Measurements from ENCODE around the gene USP25.
A peak's percentile ranks its signal among the peaks of the same experiment; 100 is the strongest.

Gene USP25

GRCh38 chr21:15797577-15798363, 68.0 kb downstream of the USP25 start:
- TF ChIP-seq EZH2 (IDR thresholded peaks at IDR 0.05; ENCODE audit: borderline replicate concordance, low read depth, low read length, severe bottlenecking) (no peak), CTCF (IDR thresholded peaks at IDR 0.05; ENCODE audit: borderline replicate concordance, extremely low read depth, low read length, poor library complexity, severe bottlenecking) (no peak)
- Histone ChIP-seq H3K9ac (ENCODE audit: low read depth, low read length) (no peak overlapping the region), H3K27ac (ENCODE audit: low read length) (no peak overlapping the region), H3K36me3 (ENCODE audit: insufficient read depth, low read length) (peaks cover 15% of the 10 kb centered on the region; the same call in 1 of the 2 replicates), H3K4me2 (ENCODE audit: insufficient read depth, low read length) (no peak overlapping the region), H3K4me1 (ENCODE audit: insufficient read depth, low read length) (0 out of 2 replicates have a peak, but pooled peaks cover 3% of the 10 kb centered on the region), H4K20me1 (ENCODE audit: insufficient read depth, low read length) (peaks cover 3% of the 10 kb centered on the region; the same call in 1 of the 2 replicates), H3K4me3 (ENCODE audit: low read depth in 1 of 2, low read length in 2 of 2) (no peak overlapping the region), H3K79me2 (ENCODE audit: insufficient read depth, low read length) (no peaks in the 10 kb centered on the region), H2AFZ (ENCODE audit: low read depth, low read length) (no peak overlapping the region), H3K9me3 (ENCODE audit: insufficient read depth, low read length, severe bottlenecking) (no peaks in the 10 kb centered on the region), H3K27me3 (ENCODE audit: insufficient read depth, low read length, poor library complexity) (no peaks in the 10 kb centered on the region)
- ATAC-seq (ENCODE audit: insufficient read depth, low read depth) (peak; percentile 68), DNase-seq (no peak)

DNA sequence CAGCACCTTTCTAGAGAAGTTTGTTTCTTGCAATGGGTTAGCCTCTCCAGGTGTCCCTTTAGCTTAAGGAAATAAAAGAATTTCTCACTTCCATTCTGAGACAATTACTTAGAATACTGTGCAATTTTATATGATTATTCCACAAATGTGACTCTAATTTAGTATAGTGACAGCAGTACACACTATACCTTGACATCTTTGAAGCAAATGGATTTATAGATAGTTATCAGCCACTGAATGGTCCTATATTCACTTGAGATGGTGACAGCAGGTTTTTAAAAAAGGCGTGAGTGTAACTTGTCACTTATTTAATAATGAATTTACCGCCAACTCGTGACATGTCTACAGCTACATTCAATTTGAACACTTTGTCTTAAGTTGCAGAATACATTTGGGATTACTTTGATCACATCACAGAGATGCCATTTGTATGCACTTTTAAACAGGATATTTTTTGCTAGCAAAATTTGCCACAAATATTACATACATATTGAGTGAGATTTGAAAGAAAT, 71.6 kb downstream of the USP25 start:
- H3K9me3 ChIP-seq (ENCODE audit: insufficient read depth, low read length, severe bottlenecking): no peaks in the 10 kb centered on the region
- no peaks in the 10 kb centered on the region for H4K20me1 ChIP-seq (ENCODE audit: insufficient read depth, low read length)
- H3K4me2 ChIP-seq (ENCODE audit: insufficient read depth, low read length): no peak overlapping the region
- no peak overlapping the region for H2AFZ ChIP-seq (ENCODE audit: low read depth, low read length)
- DNase-seq (no peak), ATAC-seq (ENCODE audit: insufficient read depth, low read depth) (no peak)
- H3K4me1 ChIP-seq (ENCODE audit: insufficient read depth, low read length): 0 out of 2 replicates have a peak, but pooled peaks cover 3% of the 10 kb centered on the region
- H3K27ac ChIP-seq (ENCODE audit: low read length): no peak overlapping the region
- H3K27me3 ChIP-seq (ENCODE audit: insufficient read depth, low read length, poor library complexity): no peaks in the 10 kb centered on the region
- no peak overlapping the region for H3K9ac ChIP-seq (ENCODE audit: low read depth, low read length)
- TF ChIP-seq EZH2 (IDR thresholded peaks at IDR 0.05; ENCODE audit: borderline replicate concordance, low read depth, low read length, severe bottlenecking): no peak
- no peak for TF ChIP-seq CTCF (IDR thresholded peaks at IDR 0.05; ENCODE audit: borderline replicate concordance, extremely low read depth, low read length, poor library complexity, severe bottlenecking)
- no peak overlapping the region for H3K4me3 ChIP-seq (ENCODE audit: low read depth in 1 of 2, low read length in 2 of 2)
- H3K79me2 ChIP-seq (ENCODE audit: insufficient read depth, low read length): no peaks in the 10 kb centered on the region
- peaks cover 16% of the 10 kb centered on the region; the same call in 1 of the 2 replicates for H3K36me3 ChIP-seq (ENCODE audit: insufficient read depth, low read length)

- Histone ChIP-seq H3K9ac (ENCODE audit: low read depth, low read length) (no peak overlapping the region), H3K36me3 (ENCODE audit: insufficient read depth, low read length) (peaks cover 23% of the 10 kb centered on the region), H3K79me2 (ENCODE audit: insufficient read depth, low read length) (no peaks in the 10 kb centered on the region), H4K20me1 (ENCODE audit: insufficient read depth, low read length) (no peaks in the 10 kb centered on the region), H3K27me3 (ENCODE audit: insufficient read depth, low read length, poor library complexity) (no peaks in the 10 kb centered on the region), H3K4me2 (ENCODE audit: insufficient read depth, low read length) (no peak overlapping the region), H2AFZ (ENCODE audit: low read depth, low read length) (no peak overlapping the region), H3K4me1 (ENCODE audit: insufficient read depth, low read length) (no peaks in the 10 kb centered on the region), H3K4me3 (ENCODE audit: low read depth in 1 of 2, low read length in 2 of 2) (no peak overlapping the region), H3K27ac (ENCODE audit: low read length) (no peak overlapping the region), H3K9me3 (ENCODE audit: insufficient read depth, low read length, severe bottlenecking) (no peaks in the 10 kb centered on the region)
- DNase-seq (no peak), ATAC-seq (ENCODE audit: insufficient read depth, low read depth) (no peak)
- no peak for TF ChIP-seq CTCF (IDR thresholded peaks at IDR 0.05; ENCODE audit: borderline replicate concordance, extremely low read depth, low read length, poor library complexity, severe bottlenecking)
- no peak for TF ChIP-seq EZH2 (IDR thresholded peaks at IDR 0.05; ENCODE audit: borderline replicate concordance, low read depth, low read length, severe bottlenecking)
These were observed 74.6 kb downstream of the USP25 start for GRCh38 chr21:15804247-15805005.

Measured in DND-41 (cell line).